Ascending aorta (tissue), 2 donors: ENCODE data around the gene L3MBTL2. TPM values are rescaled to one million over a fixed set of nuclear protein-coding genes. Genes with fewer than 3 reads are reported as not detected.

Experiments
- DNase-seq, 2 donors: peaks; one replicate each; pipeline ENCODE4 v3.0.0-alpha.2; 2019; ENCODE audit warnings: low spot score in 2 of 2
- H3K27ac ChIP-seq, 2 donors: fragments of 200-600 bp; sonication (generic); one replicate each; pipeline ENCODE4 v1.5.1; 2016 to 2017; ENCODE audit warnings: mild to moderate bottlenecking in 1 of 2
- H3K27me3 ChIP-seq: fragments of 200-600 bp; sonication (generic); one replicate; pipeline ENCODE4 v1.5.1; 2017
- H3K36me3 ChIP-seq, 2 donors: fragments of 200-600 bp; sonication (generic); one replicate each; pipeline ENCODE4 v1.5.1; 2016
- H3K4me1 ChIP-seq, 2 donors: fragments of 200-600 bp; sonication (generic); one replicate each; pipeline ENCODE4 v1.5.1; 2016 to 2017; ENCODE audit warnings: mild to moderate bottlenecking in 1 of 2
- H3K4me3 ChIP-seq, 2 donors: fragments of 200-600 bp; sonication (generic); one replicate each; pipeline ENCODE4 v1.5.1; 2016 to 2017; ENCODE audit warnings: mild to moderate bottlenecking in 1 of 2
- H3K9me3 ChIP-seq, 2 donors: fragments of 200-600 bp; sonication (generic); one replicate each; pipeline ENCODE4 v1.5.1; 2016
- intact Hi-C: fragments of 100-400 bp; cut with DNase I; formaldehyde crosslinking; loops from one replicate; pipeline ENCODE4 v1.15.1; 2023
- total RNA-seq: library from RNA; depleted of rRNA; stranded (reverse); fragments of >200 nt; gene quantifications from one replicate; pipeline ENCODE4 v1.1.0, GENCODE V29; 2016
- TF ChIP-seq, protein P1 (sequence below), 3 experiments: fragments of 200-600 bp in 2 of 3; fragments of 450-650 bp in 1 of 3; sonication (generic) in 2 of 3; IDR thresholded peaks; one replicate each; pipeline ENCODE4 v1.5.1; 2016 to 2019; ENCODE audit warnings: antibody characterized with exemption in 3 of 3, mild to moderate bottlenecking in 1 of 3, moderate library complexity in 1 of 3

The L3MBTL2 gene
- total RNA-seq, 1 donor from 2014 or later: 33.3 TPM

DNA sequence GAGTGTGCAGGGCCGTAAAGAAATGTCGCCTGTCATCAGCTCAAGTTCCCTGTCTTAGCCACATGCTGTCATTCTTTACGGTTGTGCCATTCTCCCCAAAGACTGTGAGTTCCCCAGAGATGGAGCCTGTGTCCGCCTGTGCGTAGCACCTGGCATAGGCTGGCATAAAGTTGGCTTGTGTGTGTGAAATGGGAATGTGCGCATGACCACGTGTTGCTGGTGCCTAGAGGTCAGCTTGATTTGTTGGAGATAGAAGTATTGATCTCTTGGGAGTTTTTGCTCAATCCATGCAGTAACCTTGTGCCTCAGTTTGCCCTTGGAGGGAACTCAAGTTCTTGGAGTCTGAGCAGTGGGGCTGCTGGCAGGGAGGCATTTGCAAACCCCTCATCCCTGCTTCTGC lies 26.3 kb downstream of the L3MBTL2 start:
- Histone ChIP-seq H3K27ac (no peak overlapping the region), H3K4me3 (no peak overlapping the region), H3K36me3 (peaks cover 23 to 35% of the 10 kb centered on the region in 2 donors), H3K27me3 (no peaks in the 10 kb centered on the region), H3K9me3 (no peaks in the 10 kb centered on the region), H3K4me1 (no peaks in the 10 kb centered on the region)
- no peak for DNase-seq
- intact Hi-C loops: no loop called here
- TF ChIP-seq, protein P1, sequence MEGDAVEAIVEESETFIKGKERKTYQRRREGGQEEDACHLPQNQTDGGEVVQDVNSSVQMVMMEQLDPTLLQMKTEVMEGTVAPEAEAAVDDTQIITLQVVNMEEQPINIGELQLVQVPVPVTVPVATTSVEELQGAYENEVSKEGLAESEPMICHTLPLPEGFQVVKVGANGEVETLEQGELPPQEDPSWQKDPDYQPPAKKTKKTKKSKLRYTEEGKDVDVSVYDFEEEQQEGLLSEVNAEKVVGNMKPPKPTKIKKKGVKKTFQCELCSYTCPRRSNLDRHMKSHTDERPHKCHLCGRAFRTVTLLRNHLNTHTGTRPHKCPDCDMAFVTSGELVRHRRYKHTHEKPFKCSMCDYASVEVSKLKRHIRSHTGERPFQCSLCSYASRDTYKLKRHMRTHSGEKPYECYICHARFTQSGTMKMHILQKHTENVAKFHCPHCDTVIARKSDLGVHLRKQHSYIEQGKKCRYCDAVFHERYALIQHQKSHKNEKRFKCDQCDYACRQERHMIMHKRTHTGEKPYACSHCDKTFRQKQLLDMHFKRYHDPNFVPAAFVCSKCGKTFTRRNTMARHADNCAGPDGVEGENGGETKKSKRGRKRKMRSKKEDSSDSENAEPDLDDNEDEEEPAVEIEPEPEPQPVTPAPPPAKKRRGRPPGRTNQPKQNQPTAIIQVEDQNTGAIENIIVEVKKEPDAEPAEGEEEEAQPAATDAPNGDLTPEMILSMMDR (IDR thresholded peaks at IDR 0.05): no peak

GRCh38 chr22:41234815-41235695 lies 29.9 kb downstream of the L3MBTL2 start:
- intact Hi-C loops: no loop called here

GRCh38 chr22:41237036-41237706 lies 32.1 kb downstream of the L3MBTL2 start:
- Histone ChIP-seq H3K9me3 (no peaks in the 10 kb centered on the region), H3K27me3 (no peaks in the 10 kb centered on the region), H3K27ac (no peak overlapping the region), H3K36me3 (no peaks in the 10 kb centered on the region), H3K4me1 (peaks cover 4 to 5% of the 10 kb centered on the region in 2 donors), H3K4me3 (peak overlapping the region; percentile 60 to 63)
- intact Hi-C loops: no loop called here
- TF ChIP-seq, protein P1 (IDR thresholded peaks at IDR 0.05): no peak
- DNase-seq: no peak

More at GRCh38 chr22:41234815-41235695, 29.9 kb downstream of the L3MBTL2 start:
- Histone ChIP-seq H3K27ac (no peak overlapping the region), H3K9me3 (no peaks in the 10 kb centered on the region), H3K4me3 (no peak overlapping the region), H3K4me1 (peaks cover 4 to 5% of the 10 kb centered on the region in 2 donors), H3K27me3 (no peaks in the 10 kb centered on the region), H3K36me3 (peaks cover 5 to 6% of the 10 kb centered on the region in 2 donors)
- DNase-seq: no peak
- TF ChIP-seq, protein P1 (IDR thresholded peaks at IDR 0.05): no peak

GRCh38 chr22:41237707-41238569 lies 32.8 kb downstream of the L3MBTL2 start:
- Histone ChIP-seq H3K27ac (no peak overlapping the region), H3K27me3 (no peaks in the 10 kb centered on the region), H3K9me3 (no peaks in the 10 kb centered on the region), H3K36me3 (no peaks in the 10 kb centered on the region), H3K4me1 (peaks cover 4 to 5% of the 10 kb centered on the region in 2 donors), H3K4me3 (peak overlapping the region; percentile 60 to 63)
- DNase-seq: peak; percentile 23 to 74
- TF ChIP-seq, protein P1 (IDR thresholded peaks at IDR 0.05): peak; percentile 26 to 56 (median 55)
- intact Hi-C loops: no loop called here
